GM21390 (cell line): ENCODE measurements around the gene CTNNA2.

ENCODE experiments used
- ATAC-seq: cut with Tn5 transposase; IDR thresholded peaks from one replicate; pipeline ENCODE4 v1.9.1; 2021; ENCODE audit not compliant: unreplicated experiment

The CTNNA2 gene

GRCh38 chr2:79512442-79513401, at the start of gene CTNNA2:
Gene CTNNA2 (plus strand): TSS chr2:79513051.
- peak; percentile 77 for ATAC-seq

GRCh38 chr2:79487399-79487798, 25.5 kb upstream of the CTNNA2 start:
- no peak for ATAC-seq

DNA sequence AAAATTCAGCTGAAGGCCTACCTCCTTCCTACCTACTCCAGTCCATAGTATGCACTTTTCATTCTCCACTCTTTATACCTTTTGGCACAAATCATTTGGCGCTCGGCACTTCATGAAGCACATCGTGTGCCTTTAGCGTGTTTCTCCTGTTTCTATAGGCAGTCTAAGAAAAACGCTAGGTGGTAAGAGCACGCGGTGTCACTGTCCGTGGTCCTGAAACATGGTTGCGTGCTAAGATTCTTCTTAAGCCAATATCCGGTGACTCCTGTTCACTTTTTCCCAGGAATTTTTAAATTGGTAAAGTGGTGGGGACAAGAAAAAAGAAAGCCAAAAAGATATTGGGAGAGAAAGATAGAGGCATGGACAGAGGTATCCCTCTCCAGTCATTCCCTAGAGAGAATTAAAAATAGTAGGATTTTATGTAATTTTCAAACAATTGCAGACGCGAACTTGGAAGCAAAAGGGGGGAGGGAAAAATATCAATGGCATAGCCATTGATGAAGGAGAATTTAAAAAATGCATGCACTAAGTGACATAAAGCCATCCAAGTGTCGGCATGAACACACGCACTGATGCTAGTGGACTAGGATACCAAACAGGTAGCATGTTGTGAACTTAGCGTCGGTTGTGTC, 1.4 kb upstream of the CTNNA2 start:
- ATAC-seq: no peak

DNA sequence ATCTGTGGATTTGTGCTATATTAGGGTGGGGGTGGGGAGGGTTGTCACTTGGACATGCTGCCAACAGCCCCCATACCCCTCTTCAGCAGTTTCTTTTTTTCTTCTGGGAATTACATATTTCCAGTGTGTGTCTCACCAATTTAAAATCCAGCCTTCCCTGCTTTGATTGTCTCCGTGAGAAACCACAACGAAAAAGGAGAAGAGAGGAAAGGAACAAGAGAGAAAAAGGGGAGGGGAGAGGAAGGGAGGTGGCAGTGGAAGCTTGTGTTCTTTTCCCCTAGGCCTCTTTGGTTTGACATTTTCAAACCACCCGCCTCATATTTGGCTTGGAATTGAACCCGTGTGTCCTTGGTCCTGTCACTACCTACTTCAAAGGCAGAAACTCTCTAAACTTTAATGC, 860 bp downstream of the CTNNA2 start:
- ATAC-seq: no peak

GRCh38 chr2:79529636-79530035, 16.8 kb downstream of the CTNNA2 start:
- no peak for ATAC-seq

DNA sequence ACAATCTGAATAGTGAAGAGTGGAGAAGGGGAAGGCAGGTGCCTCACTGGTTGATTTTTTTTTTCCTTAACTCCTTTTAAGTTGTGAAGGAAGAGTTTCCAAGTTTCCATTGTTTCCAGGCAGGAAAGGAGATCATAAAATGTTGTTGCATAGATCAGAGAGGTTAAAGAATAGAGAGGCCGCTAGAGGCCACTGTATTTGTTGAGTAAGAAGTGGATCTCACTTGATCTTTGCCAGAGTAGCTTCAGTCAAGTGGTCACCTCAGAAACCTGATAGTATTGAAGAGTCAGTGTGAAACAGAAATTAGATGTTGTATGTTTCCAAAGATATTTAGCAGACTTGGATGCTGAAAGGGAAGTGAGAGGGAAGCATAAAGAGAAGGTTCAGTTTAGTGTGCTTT, 17.6 kb downstream of the CTNNA2 start:
- no peak for ATAC-seq

- ATAC-seq: no peak
Measured at GRCh38 chr2:79547568-79547967, 34.7 kb downstream of the CTNNA2 start.

GRCh38 chr2:79552653-79553052, 39.8 kb downstream of the CTNNA2 start:
- ATAC-seq: no peak

- ATAC-seq: no peak
Measured at GRCh38 chr2:79554899-79555298, 42.0 kb downstream of the CTNNA2 start.

DNA sequence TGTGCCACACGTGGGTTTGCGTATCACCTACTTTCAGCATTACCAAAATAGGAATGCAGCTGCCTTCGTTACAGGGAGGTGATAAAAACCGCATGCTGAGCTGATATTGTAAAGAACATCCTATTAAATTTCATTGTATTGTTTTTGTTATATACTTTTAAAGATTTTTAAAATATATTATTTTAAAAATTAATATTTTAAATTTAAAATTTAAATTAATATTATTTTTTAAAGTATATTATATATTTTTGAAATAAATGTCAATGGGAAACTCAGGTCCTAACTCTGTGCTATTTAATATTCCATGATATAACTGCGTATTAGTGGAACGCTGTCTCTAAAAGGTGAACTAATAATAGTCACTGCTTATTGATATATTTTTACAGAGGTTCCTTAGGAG, 51.2 kb downstream of the CTNNA2 start:
- ATAC-seq: no peak

GRCh38 chr2:79569048-79569447, 56.2 kb downstream of the CTNNA2 start:
- ATAC-seq: no peak

- ATAC-seq: no peak
Measured at GRCh38 chr2:79573895-79574674, 61.2 kb downstream of the CTNNA2 start.

DNA sequence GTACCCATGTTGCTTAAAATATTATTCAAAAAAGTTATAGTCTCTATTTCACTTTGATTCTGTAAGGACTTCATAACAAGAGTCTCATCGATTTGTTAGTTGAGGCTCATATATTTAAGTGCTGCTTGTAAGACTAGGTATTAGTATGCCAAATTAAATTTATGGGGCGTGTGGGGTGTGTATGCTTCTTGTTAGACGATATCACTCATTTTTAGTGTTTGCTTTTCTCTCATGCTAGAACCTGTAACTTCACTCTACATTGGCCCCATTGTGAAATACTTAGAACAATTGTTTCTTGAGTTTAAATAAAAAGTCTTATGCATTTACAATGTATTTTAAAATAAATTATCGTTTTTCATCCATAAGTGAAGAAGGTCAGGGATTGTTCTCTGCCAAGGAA, 63.6 kb downstream of the CTNNA2 start:
- no peak for ATAC-seq

GRCh38 chr2:79578952-79579351, 66.1 kb downstream of the CTNNA2 start:
- no peak for ATAC-seq

DNA sequence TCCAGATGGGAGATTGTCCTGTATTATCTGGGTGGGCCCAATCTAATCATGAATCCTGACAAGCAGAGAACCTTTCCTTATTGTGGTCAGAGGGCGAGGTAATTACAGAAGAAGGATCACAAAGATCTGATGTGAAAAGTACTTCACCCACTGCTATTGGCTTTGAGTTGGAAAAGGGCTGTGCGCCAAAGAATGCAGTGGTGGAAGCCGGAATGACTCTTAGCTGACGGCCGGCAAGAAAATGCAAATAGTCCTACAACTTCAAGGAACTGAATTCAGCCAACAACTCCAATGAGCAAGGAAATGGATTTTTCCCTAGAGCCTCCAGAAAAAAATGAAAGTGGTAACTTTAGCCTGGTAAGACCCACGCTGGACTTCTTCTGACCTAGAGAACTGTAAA, 67.3 kb downstream of the CTNNA2 start:
- ATAC-seq: no peak

- no peak for ATAC-seq
Measured at GRCh38 chr2:79585701-79586433, 73.0 kb downstream of the CTNNA2 start.

GRCh38 chr2:79591281-79591680, 78.4 kb downstream of the CTNNA2 start:
- ATAC-seq: no peak

- ATAC-seq: no peak
Measured at GRCh38 chr2:79593237-79593867, 80.5 kb downstream of the CTNNA2 start.

DNA sequence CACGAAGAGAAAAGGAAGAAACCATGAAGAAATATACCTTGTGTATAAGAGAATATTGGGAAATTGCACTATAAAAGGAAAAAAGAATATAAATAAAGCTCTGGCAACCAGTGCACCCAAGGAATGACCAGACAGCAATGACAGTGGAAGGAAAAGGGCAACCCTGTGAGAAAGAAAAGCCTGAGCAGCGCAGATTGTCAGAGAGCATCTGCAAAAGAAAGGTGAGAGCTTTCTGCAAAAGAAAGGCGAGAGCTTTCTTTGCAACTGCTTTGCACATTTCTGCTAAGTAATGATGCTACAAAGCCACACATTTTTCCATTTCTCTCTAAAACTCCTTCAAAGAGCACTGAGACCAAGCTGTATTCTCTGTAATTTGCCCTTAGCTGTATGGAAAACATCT, 83.6 kb downstream of the CTNNA2 start:
- no peak for ATAC-seq

DNA sequence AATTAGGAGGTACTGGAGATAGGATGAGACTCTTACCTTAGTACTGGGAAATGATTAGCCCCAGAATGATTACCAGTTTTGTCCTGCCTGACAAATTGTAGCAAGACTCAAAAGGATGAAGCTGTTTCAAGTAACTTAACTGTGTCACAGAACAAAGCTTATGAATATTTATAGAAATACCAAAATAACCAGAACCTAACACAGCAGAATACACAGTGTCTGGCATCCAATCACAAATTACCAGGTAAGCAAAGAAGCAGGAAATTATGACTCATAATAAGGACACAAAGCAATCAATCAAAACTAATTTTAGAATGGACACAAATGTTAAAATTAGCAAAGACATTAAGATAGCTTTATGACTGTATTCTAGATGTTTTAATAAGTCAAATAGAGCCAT, 91.9 kb downstream of the CTNNA2 start:
- ATAC-seq: no peak
